ENCODE results near the gene HBP1. TPM values are rescaled to one million over a fixed set of nuclear protein-coding genes. Genes with fewer than 3 reads are reported as not detected.
"Not testable (repeated sequence)": the region's sequence is repeated elsewhere in the genome, so short reads cannot be mapped to it uniquely, and the experiment has no call there.

Gene HBP1
- total RNA-seq, 1 donor from 2014 or later = 32.1 TPM

GRCh38 chr7:107152011-107152410, 16.8 kb upstream of the HBP1 start:
- no peak for DNase-seq (ENCODE audit: low spot score)

GRCh38 chr7:107154826-107155225, 14.0 kb upstream of the HBP1 start:
- no peak for ATAC-seq
- no peak for DNase-seq (ENCODE audit: low spot score)

More at GRCh38 chr7:107152011-107152410, 16.8 kb upstream of the HBP1 start:
- no peak for ATAC-seq

GRCh38 chr7:107155726-107156125, 13.1 kb upstream of the HBP1 start:
- not testable (repeated sequence) for ATAC-seq; DNase-seq (ENCODE audit: low spot score)

GRCh38 chr7:107157091-107157490, 11.7 kb upstream of the HBP1 start:
- ATAC-seq = no peak
- no peak for DNase-seq (ENCODE audit: low spot score)

GRCh38 chr7:107158028-107158427, 10.8 kb upstream of the HBP1 start:
- DNase-seq (ENCODE audit: low spot score) (no peak), ATAC-seq (no peak)

GRCh38 chr7:107160389-107160788, 8.4 kb upstream of the HBP1 start:
- no peak for ATAC-seq
- no peak for DNase-seq (ENCODE audit: low spot score)

GRCh38 chr7:107161415-107161814, 7.4 kb upstream of the HBP1 start:
- no peak for ATAC-seq

GRCh38 chr7:107162475-107162874, 6.3 kb upstream of the HBP1 start:
- no peak for DNase-seq (ENCODE audit: low spot score)
- ATAC-seq = no peak

More at GRCh38 chr7:107161415-107161814, 7.4 kb upstream of the HBP1 start:
- DNase-seq (ENCODE audit: low spot score) = no peak

- ATAC-seq (no peak), DNase-seq (ENCODE audit: low spot score) (no peak)
Observed at GRCh38 chr7:107164092-107164491, 4.7 kb upstream of the HBP1 start.

GRCh38 chr7:107165341-107165740, 3.5 kb upstream of the HBP1 start:
- DNase-seq (ENCODE audit: low spot score) = no peak
- no peak for ATAC-seq

- no peak for ATAC-seq
- DNase-seq (ENCODE audit: low spot score) = no peak
Observed at GRCh38 chr7:107166736-107167426, 1.9 kb upstream of the HBP1 start.

- DNase-seq (ENCODE audit: low spot score) (no peak), ATAC-seq (peak; percentile 19)
Observed at GRCh38 chr7:107167483-107168232, 1.1 kb upstream of the HBP1 start.

GRCh38 chr7:107169120-107170050, 582 bp downstream of the HBP1 start:
- ATAC-seq (peak; percentile 69), DNase-seq (ENCODE audit: low spot score) (peak; percentile 99)

- ATAC-seq (no peak), DNase-seq (ENCODE audit: low spot score) (no peak)
Observed at GRCh38 chr7:107170051-107170915, 1.5 kb downstream of the HBP1 start.

GRCh38 chr7:107171496-107171895, 2.7 kb downstream of the HBP1 start:
- ATAC-seq (no peak), DNase-seq (ENCODE audit: low spot score) (no peak)

GRCh38 chr7:107172276-107173032, 3.7 kb downstream of the HBP1 start:
- ATAC-seq = no peak
- no peak for DNase-seq (ENCODE audit: low spot score)

- ATAC-seq (no peak), DNase-seq (ENCODE audit: low spot score) (no peak)
Observed at GRCh38 chr7:107173191-107173590, 4.4 kb downstream of the HBP1 start.

GRCh38 chr7:107173691-107174406, 5.0 kb downstream of the HBP1 start:
- no peak for DNase-seq (ENCODE audit: low spot score)
- no peak for ATAC-seq

Measured in left lobe of liver (tissue), 2 donors.